GM12878 (cell line): ENCODE measurements around the gene ABHD1. TPM values are rescaled to one million over a fixed set of nuclear protein-coding genes. Genes with fewer than 3 reads are reported as not detected.

Source experiments
- ATAC-seq: fragments of 200-7000 bp; cut with Tn5 transposase; 3 replicates; pipeline ENCODE4 v1.9.1; 2020; ENCODE audit warnings: mild to moderate bottlenecking, moderate library complexity
- BruUV-seq: library from RNA; stranded (reverse); fragments of 400-500 nt; replicated peaks from 2 replicates; lab custom pipeline; 2021; lab: Mats Ljungman, UMichigan
- CTCF ChIA-PET: fragments of 300-600 bp; sonication (Branson Sonifier 250); formaldehyde crosslinking; extraction: SDS; loops from one replicate; lab custom pipeline; 2021; ENCODE audit warnings: inconsistent platforms; lab: Yijun Ruan, JAX
- POLR2A ChIA-PET: fragments of 350-600 bp; formaldehyde crosslinking; extraction: SDS; loops from one replicate; lab custom pipeline; 2021; ENCODE audit warnings: inconsistent platforms; lab: Charles Lee
- RAD21 ChIA-PET: fragments of 300-600 bp; sonication (Branson Sonifier 250); formaldehyde crosslinking; loops from one replicate; lab custom pipeline; 2023; ENCODE audit warnings: antibody characterized with exemption; ENCODE audit not compliant: unreplicated experiment; lab: Charles Lee
- SMC1A ChIA-PET: fragments of 300-600 bp; sonication (Branson Sonifier 250); formaldehyde crosslinking; loops from one replicate; lab custom pipeline; 2023; ENCODE audit not compliant: unreplicated experiment, uncharacterized antibody; lab: Charles Lee
- DNase-seq: peaks from one replicate; pipeline ENCODE4 v3.0.0-alpha.2; 2011; ENCODE audit warnings: low read depth, low spot score
- FAIRE-seq: peaks from 3 replicates; lab custom pipeline; 2011; peaks lifted over from hg19 to GRCh38; lab: Jason Lieb, UNC
- H2AFZ ChIP-seq: 2 replicates; pipeline ENCODE4 v1.6.0; 2011; ENCODE audit warnings: low read depth, low read length, control low read depth; ENCODE audit not compliant: control insufficient read depth
- H3K27ac ChIP-seq: 2 replicates; pipeline ENCODE4 v1.5.1; 2011; ENCODE audit warnings: control low read depth; ENCODE audit not compliant: control insufficient read depth, insufficient read depth
- H3K27me3 ChIP-seq, 2 experiments: replicated peaks in 1 of 2; 2 replicates each; pipeline versions ENCODE4 v1.6.0 to v1.6.1; 2011; ENCODE audit warnings: low read length in 1 of 2; ENCODE audit not compliant: control insufficient read depth in 2 of 2, insufficient read depth in 2 of 2
- H3K36me3 ChIP-seq, 2 experiments: 2 replicates each; pipeline ENCODE4 v1.5.1; 2011; ENCODE audit warnings: low read length in 1 of 2; ENCODE audit not compliant: control insufficient read depth in 2 of 2, insufficient read depth in 2 of 2
- H3K4me1 ChIP-seq: 2 replicates; pipeline ENCODE4 v1.6.1; 2011; ENCODE audit warnings: mild to moderate bottlenecking, low read length, moderate library complexity, mixed read lengths; ENCODE audit not compliant: control insufficient read depth, insufficient read depth
- H3K4me2 ChIP-seq: 2 replicates; pipeline ENCODE4 v1.6.0; 2011; ENCODE audit warnings: control low read depth; ENCODE audit not compliant: control insufficient read depth, insufficient read depth
- H3K4me3 ChIP-seq: fragments of 200-600 bp; sonication (generic); 2 replicates; pipeline ENCODE4 v1.5.1; 2016
- H3K79me2 ChIP-seq: 2 replicates; pipeline ENCODE4 v1.6.0; 2011; ENCODE audit warnings: low read length; ENCODE audit not compliant: control insufficient read depth, insufficient read depth
- H3K9ac ChIP-seq: 2 replicates; pipeline ENCODE4 v1.8.0; 2011; ENCODE audit warnings: low read length, control low read depth, mixed read lengths; ENCODE audit not compliant: control insufficient read depth, insufficient read depth
- H3K9me3 ChIP-seq: replicated peaks from 3 replicates; pipeline ENCODE4 v1.5.1; 2011; ENCODE audit warnings: mild to moderate bottlenecking, low read length; ENCODE audit not compliant: control insufficient read depth, insufficient read depth
- H4K20me1 ChIP-seq: 2 replicates; pipeline ENCODE4 v1.6.0; 2011; ENCODE audit not compliant: control insufficient read depth, insufficient read depth
- BCL11A ChIP-seq: IDR thresholded peaks from 2 replicates; pipeline ENCODE4 v1.6.1; 2011; ENCODE audit warnings: low read depth, low read length
- CBX5 ChIP-seq: sonication (generic); IDR thresholded peaks from 2 replicates; pipeline ENCODE4 v1.6.1; 2016; ENCODE audit warnings: low read depth, moderate library complexity, mild to moderate bottlenecking, inconsistent platforms
- GABPA ChIP-seq: IDR thresholded peaks from 2 replicates; pipeline ENCODE4 v1.6.1; 2014; ENCODE audit warnings: antibody characterized with exemption, low read depth, mild to moderate bottlenecking, inconsistent platforms
- JUND ChIP-seq: IDR thresholded peaks from 2 replicates; pipeline ENCODE4 v1.6.1; 2012; ENCODE audit warnings: low read depth, mild to moderate bottlenecking, low read length, improper control_type of control experiment, moderate library complexity
- WRNIP1 ChIP-seq: IDR thresholded peaks from 2 replicates; pipeline ENCODE4 v1.6.1; 2011; ENCODE audit warnings: low read depth, low read length, improper control_type of control experiment, borderline replicate concordance
- ZNF217 ChIP-seq: fragments of 450-650 bp; IDR thresholded peaks from 2 replicates; pipeline ENCODE4 v1.6.1; 2017; ENCODE audit warnings: antibody characterized with exemption, mild to moderate bottlenecking
- ZNF24 ChIP-seq: fragments of 450-650 bp; IDR thresholded peaks from 2 replicates; pipeline ENCODE4 v1.6.1; 2017; ENCODE audit warnings: antibody characterized with exemption, mild to moderate bottlenecking
- WGBS: methylation state at CpG from one replicate; pipeline ENCODE4 v1.1.6; 2016; ENCODE audit warnings: low lambda C conversion rate; ENCODE audit not compliant: insufficient replicate concordance, insufficient coverage; ENCODE audit errors: missing lambda C conversion rate; 5-methylcytosine and 5-hydroxymethylcytosine counted together
- in situ Hi-C: fragments of 300-500 bp; cut with MboI; formaldehyde crosslinking; loops from 9 replicates; pipeline ENCODE4 v1.14.3; 2018; ENCODE audit warnings: mixed read lengths
- intact Hi-C: fragments of 100-400 bp; cut with micrococcal nuclease; formaldehyde crosslinking; loops from one replicate; pipeline ENCODE4 v1.14.2; 2022; ENCODE audit not compliant: unreplicated experiment
- polyA plus RNA-seq, 11 experiments: library from polyadenylated mRNA; depleted of rRNA in 4 of 11; unstranded in 6 of 11; stranded (reverse) in 5 of 11; fragments of >200 nt; fragmentation: Nextera tagmentation in 4 of 11; fragmentation: Illumina TruSeq in 1 of 11; extraction: Ambion mirVana in 4 of 11; extraction: Trizol in 1 of 11; gene quantifications; 1 replicate in 1 of 11; 2 replicates in 10 of 11; pipeline versions ENCODE4 v1.2.1 to v1.2.3, GENCODE V29; 2011 to 2016; ENCODE audit warnings: inconsistent platforms in 2 of 11, missing spikeins in 2 of 11, low read depth in 1 of 11
- total RNA-seq, 4 experiments: library from RNA; depleted of rRNA in 3 of 4; stranded (reverse); fragments of >200 nt in 3 of 4; fragmentation: Illumina TruSeq in 1 of 4; extraction: Trizol in 1 of 4; gene quantifications; 2 replicates each; pipeline versions ENCODE4 v1.2.1 to v1.2.3, GENCODE V29; 2013 to 2021
- TF ChIP-seq, protein P1 (sequence below): fragments of 450-650 bp; IDR thresholded peaks from 2 replicates; pipeline ENCODE4 v1.6.1; 2017; ENCODE audit warnings: mild to moderate bottlenecking, moderate library complexity
- TF ChIP-seq, protein P2 (sequence below): IDR thresholded peaks from 2 replicates; pipeline ENCODE4 v1.6.1; 2011; ENCODE audit warnings: borderline replicate concordance, low read depth, mild to moderate bottlenecking, moderate library complexity, mixed read lengths, low read length; ENCODE audit not compliant: insufficient read depth; ENCODE audit errors: extremely low read length
- TF ChIP-seq, protein P3 (sequence below): fragments of 450-650 bp; IDR thresholded peaks from 2 replicates; pipeline ENCODE4 v1.6.1; 2017; ENCODE audit warnings: borderline replicate concordance
- TF ChIP-seq, protein P4 (sequence below): fragments of 450-650 bp; IDR thresholded peaks from 2 replicates; pipeline ENCODE4 v1.6.1; 2017; ENCODE audit warnings: mild to moderate bottlenecking, low read depth, inconsistent platforms; ENCODE audit not compliant: poor library complexity, severe bottlenecking

Gene ABHD1
- total and polyA plus RNA-seq, 10 of the 15 experiments (the other 5 are each of a cell fraction or from before 2014, with no cell fraction given), result 0.04 to 0.35 (median 0.17) TPM; not detected in 2

DNA sequence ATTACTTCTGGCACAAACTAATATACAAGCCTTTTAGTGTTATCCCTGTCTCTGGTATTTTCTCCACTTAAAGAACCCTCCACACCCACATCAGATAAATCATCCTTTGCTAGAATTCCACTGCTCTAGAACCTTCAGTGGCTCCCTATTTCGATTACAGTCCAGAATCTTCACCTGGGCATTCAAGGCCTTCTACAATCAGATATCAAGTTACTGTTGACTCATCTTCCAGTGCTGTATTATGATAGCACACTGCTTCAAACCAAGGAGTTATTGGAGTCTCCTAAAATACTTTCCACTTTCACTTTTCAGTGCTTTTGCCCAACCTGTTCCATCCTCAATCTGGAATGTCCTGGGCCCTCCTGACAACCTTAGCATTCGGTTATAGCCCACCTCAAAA, 8.1 kb upstream of the ABHD1 start:
- peaks cover 6 to 7% of the 10 kb centered on the region in 2 experiments for H3K27me3 ChIP-seq
- no peak for ATAC-seq
- H3K4me1 ChIP-seq, result no peaks in the 10 kb centered on the region; the same call in 1 of the 2 replicates
- no peak for DNase-seq
- no TSS peak for BruUV-seq
- no peaks in the 10 kb centered on the region for H4K20me1 ChIP-seq
- ChIA-PET CTCF (interaction anchor here (1.7 kb wide), 1 partner anchor 18 kb away, joined by 4 read pairs; no protein-coding TSS in a partner anchor), SMC1A (interaction anchor here (1.0 kb wide), 1 partner anchor 69 kb away, joined by 3 read pairs; no protein-coding TSS in a partner anchor), POLR2A (interaction anchor here (0.6 kb wide), 1 partner anchor 35 kb away, joined by 3 read pairs; no protein-coding TSS in a partner anchor), RAD21 (no interaction called here)
- H3K36me3 ChIP-seq, result no peaks in the 10 kb centered on the region
- H3K79me2 ChIP-seq, result no peaks in the 10 kb centered on the region
- in situ Hi-C loops (no loop called here), intact Hi-C loops (no loop called here)
- H3K9me3 ChIP-seq, result no peaks in the 10 kb centered on the region
- no peak overlapping the region for H3K27ac ChIP-seq
- no peak overlapping the region for H3K9ac ChIP-seq
- H3K4me2 ChIP-seq, result no peak overlapping the region
- 2% methylated on average over 2 of the region's 2 CpGs for WGBS
- H3K4me3 ChIP-seq, result no peak overlapping the region
- no peak overlapping the region for H2AFZ ChIP-seq
- no peak for FAIRE-seq
- TF ChIP-seq, protein P1, sequence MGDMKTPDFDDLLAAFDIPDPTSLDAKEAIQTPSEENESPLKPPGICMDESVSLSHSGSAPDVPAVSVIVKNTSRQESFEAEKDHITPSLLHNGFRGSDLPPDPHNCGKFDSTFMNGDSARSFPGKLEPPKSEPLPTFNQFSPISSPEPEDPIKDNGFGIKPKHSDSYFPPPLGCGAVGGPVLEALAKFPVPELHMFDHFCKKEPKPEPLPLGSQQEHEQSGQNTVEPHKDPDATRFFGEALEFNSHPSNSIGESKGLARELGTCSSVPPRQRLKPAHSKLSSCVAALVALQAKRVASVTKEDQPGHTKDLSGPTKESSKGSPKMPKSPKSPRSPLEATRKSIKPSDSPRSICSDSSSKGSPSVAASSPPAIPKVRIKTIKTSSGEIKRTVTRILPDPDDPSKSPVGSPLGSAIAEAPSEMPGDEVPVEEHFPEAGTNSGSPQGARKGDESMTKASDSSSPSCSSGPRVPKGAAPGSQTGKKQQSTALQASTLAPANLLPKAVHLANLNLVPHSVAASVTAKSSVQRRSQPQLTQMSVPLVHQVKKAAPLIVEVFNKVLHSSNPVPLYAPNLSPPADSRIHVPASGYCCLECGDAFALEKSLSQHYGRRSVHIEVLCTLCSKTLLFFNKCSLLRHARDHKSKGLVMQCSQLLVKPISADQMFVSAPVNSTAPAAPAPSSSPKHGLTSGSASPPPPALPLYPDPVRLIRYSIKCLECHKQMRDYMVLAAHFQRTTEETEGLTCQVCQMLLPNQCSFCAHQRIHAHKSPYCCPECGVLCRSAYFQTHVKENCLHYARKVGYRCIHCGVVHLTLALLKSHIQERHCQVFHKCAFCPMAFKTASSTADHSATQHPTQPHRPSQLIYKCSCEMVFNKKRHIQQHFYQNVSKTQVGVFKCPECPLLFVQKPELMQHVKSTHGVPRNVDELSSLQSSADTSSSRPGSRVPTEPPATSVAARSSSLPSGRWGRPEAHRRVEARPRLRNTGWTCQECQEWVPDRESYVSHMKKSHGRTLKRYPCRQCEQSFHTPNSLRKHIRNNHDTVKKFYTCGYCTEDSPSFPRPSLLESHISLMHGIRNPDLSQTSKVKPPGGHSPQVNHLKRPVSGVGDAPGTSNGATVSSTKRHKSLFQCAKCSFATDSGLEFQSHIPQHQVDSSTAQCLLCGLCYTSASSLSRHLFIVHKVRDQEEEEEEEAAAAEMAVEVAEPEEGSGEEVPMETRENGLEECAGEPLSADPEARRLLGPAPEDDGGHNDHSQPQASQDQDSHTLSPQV, result no peak
- TF ChIP-seq BCL11A (no peak), ZNF217 (no peak), GABPA (no peak), ZNF24 (no peak), JUND (no peak), WRNIP1 (no peak), CBX5 (no peak)
- TF ChIP-seq, protein P2, sequence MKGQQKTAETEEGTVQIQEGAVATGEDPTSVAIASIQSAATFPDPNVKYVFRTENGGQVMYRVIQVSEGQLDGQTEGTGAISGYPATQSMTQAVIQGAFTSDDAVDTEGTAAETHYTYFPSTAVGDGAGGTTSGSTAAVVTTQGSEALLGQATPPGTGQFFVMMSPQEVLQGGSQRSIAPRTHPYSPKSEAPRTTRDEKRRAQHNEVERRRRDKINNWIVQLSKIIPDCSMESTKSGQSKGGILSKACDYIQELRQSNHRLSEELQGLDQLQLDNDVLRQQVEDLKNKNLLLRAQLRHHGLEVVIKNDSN, result no peak
- TF ChIP-seq, protein P3, sequence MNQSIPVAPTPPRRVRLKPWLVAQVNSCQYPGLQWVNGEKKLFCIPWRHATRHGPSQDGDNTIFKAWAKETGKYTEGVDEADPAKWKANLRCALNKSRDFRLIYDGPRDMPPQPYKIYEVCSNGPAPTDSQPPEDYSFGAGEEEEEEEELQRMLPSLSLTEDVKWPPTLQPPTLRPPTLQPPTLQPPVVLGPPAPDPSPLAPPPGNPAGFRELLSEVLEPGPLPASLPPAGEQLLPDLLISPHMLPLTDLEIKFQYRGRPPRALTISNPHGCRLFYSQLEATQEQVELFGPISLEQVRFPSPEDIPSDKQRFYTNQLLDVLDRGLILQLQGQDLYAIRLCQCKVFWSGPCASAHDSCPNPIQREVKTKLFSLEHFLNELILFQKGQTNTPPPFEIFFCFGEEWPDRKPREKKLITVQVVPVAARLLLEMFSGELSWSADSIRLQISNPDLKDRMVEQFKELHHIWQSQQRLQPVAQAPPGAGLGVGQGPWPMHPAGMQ, result no peak
- TF ChIP-seq, protein P4, sequence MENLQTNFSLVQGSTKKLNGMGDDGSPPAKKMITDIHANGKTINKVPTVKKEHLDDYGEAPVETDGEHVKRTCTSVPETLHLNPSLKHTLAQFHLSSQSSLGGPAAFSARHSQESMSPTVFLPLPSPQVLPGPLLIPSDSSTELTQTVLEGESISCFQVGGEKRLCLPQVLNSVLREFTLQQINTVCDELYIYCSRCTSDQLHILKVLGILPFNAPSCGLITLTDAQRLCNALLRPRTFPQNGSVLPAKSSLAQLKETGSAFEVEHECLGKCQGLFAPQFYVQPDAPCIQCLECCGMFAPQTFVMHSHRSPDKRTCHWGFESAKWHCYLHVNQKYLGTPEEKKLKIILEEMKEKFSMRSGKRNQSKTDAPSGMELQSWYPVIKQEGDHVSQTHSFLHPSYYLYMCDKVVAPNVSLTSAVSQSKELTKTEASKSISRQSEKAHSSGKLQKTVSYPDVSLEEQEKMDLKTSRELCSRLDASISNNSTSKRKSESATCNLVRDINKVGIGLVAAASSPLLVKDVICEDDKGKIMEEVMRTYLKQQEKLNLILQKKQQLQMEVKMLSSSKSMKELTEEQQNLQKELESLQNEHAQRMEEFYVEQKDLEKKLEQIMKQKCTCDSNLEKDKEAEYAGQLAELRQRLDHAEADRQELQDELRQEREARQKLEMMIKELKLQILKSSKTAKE, result no peak
